DND-41 (cell line): ENCODE data around the gene RSAD2.

Source experiments
- ATAC-seq: fragments of 200-7000 bp; cut with Tn5 transposase; 3 replicates; pipeline ENCODE4 v1.9.1; 2021; ENCODE audit warnings: low read depth; ENCODE audit not compliant: insufficient read depth
- DNase-seq: peaks from one replicate; pipeline ENCODE4 v3.0.0-alpha.2; 2020
- H2AFZ ChIP-seq: 2 replicates; pipeline ENCODE4 v1.6.0; 2012; ENCODE audit warnings: low read depth, low read length
- H3K27ac ChIP-seq: 2 replicates; pipeline ENCODE4 v1.5.1; 2012; ENCODE audit warnings: low read length, inconsistent platforms
- H3K27me3 ChIP-seq: fragments of 200-600 bp; sonication (generic); 2 replicates; pipeline ENCODE4 v1.6.0; 2012; ENCODE audit warnings: low read length, mild to moderate bottlenecking, inconsistent platforms; ENCODE audit not compliant: insufficient read depth, poor library complexity
- H3K36me3 ChIP-seq: 2 replicates; pipeline ENCODE4 v1.5.1; 2012; ENCODE audit warnings: low read length, inconsistent platforms; ENCODE audit not compliant: insufficient read depth
- H3K4me1 ChIP-seq: 2 replicates; pipeline ENCODE4 v1.5.1; 2012; ENCODE audit warnings: mild to moderate bottlenecking, low read length; ENCODE audit not compliant: insufficient read depth
- H3K4me2 ChIP-seq: 2 replicates; pipeline ENCODE4 v1.6.0; 2012; ENCODE audit warnings: mild to moderate bottlenecking, moderate library complexity, low read length, inconsistent platforms; ENCODE audit not compliant: insufficient read depth
- H3K4me3 ChIP-seq, 2 experiments: fragments of 200-600 bp in 1 of 2; shearing (Covaris generic) in 1 of 2; 2 replicates each; pipeline ENCODE4 v1.5.1; 2012 to 2016; ENCODE audit warnings: inconsistent platforms in 2 of 2, low read length in 2 of 2, mild to moderate bottlenecking in 2 of 2, low read depth in 1 of 2, moderate library complexity in 1 of 2
- H3K79me2 ChIP-seq: 2 replicates; pipeline ENCODE4 v1.6.0; 2012; ENCODE audit warnings: low read length, inconsistent platforms; ENCODE audit not compliant: insufficient read depth
- H3K9ac ChIP-seq: 2 replicates; pipeline ENCODE4 v1.6.0; 2012; ENCODE audit warnings: low read depth, mild to moderate bottlenecking, inconsistent platforms, low read length, moderate library complexity
- H3K9me3 ChIP-seq: 2 replicates; pipeline ENCODE4 v1.5.1; 2012; ENCODE audit warnings: low read length, moderate library complexity, mild to moderate bottlenecking, inconsistent platforms; ENCODE audit not compliant: insufficient read depth, severe bottlenecking
- H4K20me1 ChIP-seq: 2 replicates; pipeline ENCODE4 v1.6.0; 2012; ENCODE audit warnings: low read length; ENCODE audit not compliant: insufficient read depth
- EZH2 ChIP-seq: IDR thresholded peaks from 3 replicates; pipeline ENCODE4 v1.6.1; 2012; ENCODE audit warnings: borderline replicate concordance, low read depth, mild to moderate bottlenecking, moderate library complexity, low read length, inconsistent platforms; ENCODE audit not compliant: severe bottlenecking
- TF ChIP-seq, protein P1 (sequence below): IDR thresholded peaks from 2 replicates; pipeline ENCODE4 v1.5.1; 2012; ENCODE audit warnings: borderline replicate concordance, low read length, moderate library complexity, mild to moderate bottlenecking; ENCODE audit not compliant: poor library complexity, severe bottlenecking; ENCODE audit errors: extremely low read depth

RSAD2 gene

DNA sequence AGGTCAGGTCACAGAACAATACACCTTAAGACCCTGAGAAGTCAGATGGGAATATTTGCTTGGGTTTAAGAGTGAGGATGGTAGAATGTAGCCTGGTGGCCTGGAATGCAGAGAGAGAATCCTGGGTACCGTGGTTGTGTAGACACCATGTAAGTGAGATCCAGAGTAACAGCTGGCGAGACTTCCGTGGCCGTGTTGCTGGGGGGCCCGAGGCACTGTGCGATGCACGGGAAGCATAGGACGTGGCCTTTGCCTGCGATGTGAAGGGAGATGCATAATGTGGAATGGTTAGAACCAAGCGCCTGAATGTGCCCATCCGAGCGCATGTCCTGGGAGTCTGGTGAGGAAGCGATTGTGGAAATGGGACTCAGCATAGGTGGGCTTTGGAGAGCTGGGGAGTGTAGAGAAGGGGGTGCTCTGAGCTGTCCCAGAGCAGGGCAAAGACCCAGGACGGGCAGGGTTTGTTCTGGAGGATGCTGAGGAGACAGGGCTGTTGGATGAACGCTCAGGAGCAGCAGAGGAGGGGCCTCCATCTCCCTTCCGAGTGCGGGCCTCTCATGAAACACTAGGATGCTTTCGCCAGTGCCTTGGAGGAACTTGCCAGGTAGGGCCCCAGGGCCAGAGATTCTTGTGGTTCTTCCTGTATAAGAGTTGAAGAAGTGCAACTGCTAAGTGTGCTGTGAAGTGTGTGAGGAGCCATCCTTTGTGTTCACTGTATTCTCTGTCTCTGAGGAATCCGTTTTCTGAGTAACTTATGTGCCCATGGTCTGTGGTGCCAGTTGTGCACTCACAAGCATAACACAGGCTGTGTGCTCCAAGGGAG, 46.7 kb downstream of the RSAD2 start:
- 0 out of 2 replicates have a peak overlapping the region, but pooled peaks have one; percentile 8 for H3K9ac ChIP-seq
- peaks cover 100% of the 10 kb centered on the region for H3K79me2 ChIP-seq
- H3K9me3 ChIP-seq: no peaks in the 10 kb centered on the region
- peak overlapping the region; percentile 42 for H3K27ac ChIP-seq
- no peaks in the 10 kb centered on the region for H3K27me3 ChIP-seq
- H4K20me1 ChIP-seq: peaks cover 92% of the 10 kb centered on the region
- peaks cover 97% of the 10 kb centered on the region for H3K4me1 ChIP-seq
- H2AFZ ChIP-seq: no peak overlapping the region
- peaks cover 82% of the 10 kb centered on the region for H3K36me3 ChIP-seq
- DNase-seq: no peak
- H3K4me2 ChIP-seq: peak overlapping the region; percentile 39; the same call in 1 of the 2 replicates
- 0 out of 4 replicates have a peak overlapping the region, but pooled peaks of 1 of the 2 experiments have one; percentile 5 for H3K4me3 ChIP-seq
- ATAC-seq: peak; percentile 18; the same call in 1 of the 3 replicates
- TF ChIP-seq, protein P1, sequence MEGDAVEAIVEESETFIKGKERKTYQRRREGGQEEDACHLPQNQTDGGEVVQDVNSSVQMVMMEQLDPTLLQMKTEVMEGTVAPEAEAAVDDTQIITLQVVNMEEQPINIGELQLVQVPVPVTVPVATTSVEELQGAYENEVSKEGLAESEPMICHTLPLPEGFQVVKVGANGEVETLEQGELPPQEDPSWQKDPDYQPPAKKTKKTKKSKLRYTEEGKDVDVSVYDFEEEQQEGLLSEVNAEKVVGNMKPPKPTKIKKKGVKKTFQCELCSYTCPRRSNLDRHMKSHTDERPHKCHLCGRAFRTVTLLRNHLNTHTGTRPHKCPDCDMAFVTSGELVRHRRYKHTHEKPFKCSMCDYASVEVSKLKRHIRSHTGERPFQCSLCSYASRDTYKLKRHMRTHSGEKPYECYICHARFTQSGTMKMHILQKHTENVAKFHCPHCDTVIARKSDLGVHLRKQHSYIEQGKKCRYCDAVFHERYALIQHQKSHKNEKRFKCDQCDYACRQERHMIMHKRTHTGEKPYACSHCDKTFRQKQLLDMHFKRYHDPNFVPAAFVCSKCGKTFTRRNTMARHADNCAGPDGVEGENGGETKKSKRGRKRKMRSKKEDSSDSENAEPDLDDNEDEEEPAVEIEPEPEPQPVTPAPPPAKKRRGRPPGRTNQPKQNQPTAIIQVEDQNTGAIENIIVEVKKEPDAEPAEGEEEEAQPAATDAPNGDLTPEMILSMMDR: no peak
- TF ChIP-seq EZH2: no peak

DNA sequence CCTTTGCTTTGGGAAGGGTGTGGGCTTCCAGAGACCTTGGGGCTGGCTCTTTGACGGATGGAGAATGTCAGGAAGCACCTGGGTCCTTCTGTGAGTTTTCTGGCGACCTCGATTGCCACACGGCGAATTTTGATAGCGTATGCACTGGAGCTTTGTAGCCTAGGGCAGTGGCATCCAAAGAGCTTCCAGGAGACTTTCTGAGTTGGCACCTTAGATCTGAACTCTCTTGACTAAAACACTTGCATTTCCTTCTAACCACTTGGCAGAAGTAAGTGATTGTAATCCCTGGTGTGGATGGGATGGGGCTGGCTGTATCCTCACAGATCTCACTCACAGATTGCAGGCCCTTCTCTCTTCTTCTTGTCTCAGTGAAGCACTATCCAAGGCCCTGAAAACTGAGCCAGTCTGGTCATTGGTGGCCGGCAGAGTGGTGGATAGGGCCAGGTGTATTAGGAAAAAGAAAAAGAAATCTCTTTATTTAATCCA, 47.4 kb downstream of the RSAD2 start:
- DNase-seq (no peak), ATAC-seq (peak; percentile 8; the same call in 1 of the 3 replicates)
- peak overlapping the region; percentile 12; the same call in 1 of the 2 replicates for H3K4me2 ChIP-seq
- peak overlapping the region; percentile 50 for H3K27ac ChIP-seq
- H3K9me3 ChIP-seq: no peaks in the 10 kb centered on the region
- H2AFZ ChIP-seq: no peak overlapping the region
- H3K79me2 ChIP-seq: peaks cover 100% of the 10 kb centered on the region
- TF ChIP-seq, protein P1: no peak
- TF ChIP-seq EZH2: no peak
- H3K4me3 ChIP-seq: no peak overlapping the region
- no peak overlapping the region for H3K9ac ChIP-seq
- peaks cover 95% of the 10 kb centered on the region for H3K4me1 ChIP-seq
- H3K36me3 ChIP-seq: peaks cover 75% of the 10 kb centered on the region
- no peaks in the 10 kb centered on the region for H3K27me3 ChIP-seq
- H4K20me1 ChIP-seq: peaks cover 89% of the 10 kb centered on the region

DNA sequence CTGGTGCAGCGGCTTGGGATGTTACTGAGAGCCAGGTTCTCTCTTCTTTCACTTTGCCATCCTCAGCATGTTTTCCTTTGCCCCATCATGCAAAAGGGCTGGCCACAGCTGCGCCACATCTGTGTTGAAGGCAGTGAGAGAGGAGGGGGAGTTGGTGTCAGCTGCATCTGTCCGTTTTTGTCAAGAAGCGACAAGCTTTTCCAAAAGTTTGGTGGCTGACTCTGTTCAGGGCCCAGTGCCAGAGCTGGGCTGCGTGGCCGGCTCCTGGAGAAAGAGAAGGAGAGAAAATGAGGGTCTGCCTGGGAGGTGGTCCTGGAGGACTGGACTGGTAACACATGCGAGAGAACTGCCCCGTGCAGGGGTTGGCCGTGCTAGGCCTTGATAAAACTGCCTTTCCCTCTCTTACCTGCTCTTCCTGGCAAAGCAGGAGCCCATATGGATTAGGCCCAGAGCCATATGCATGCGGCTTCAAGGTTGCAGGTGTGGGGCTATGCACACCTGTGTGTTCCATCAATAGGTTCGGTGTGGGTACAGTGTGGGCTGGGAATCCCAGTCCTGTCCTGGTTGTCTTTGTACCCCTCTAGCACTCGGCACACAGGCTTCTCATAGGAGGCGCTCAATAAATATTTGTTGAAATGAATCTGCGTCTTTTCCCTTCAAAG, 48.6 kb downstream of the RSAD2 start:
- DNase-seq: no peak
- Histone ChIP-seq H3K4me2 (peak overlapping the region; percentile 24; the same call in 1 of the 2 replicates), H3K9ac (no peak overlapping the region)

More for the DNA sequence above, 48.6 kb downstream of the RSAD2 start:
- H3K27me3 ChIP-seq: no peaks in the 10 kb centered on the region
- H3K27ac ChIP-seq: peak overlapping the region; percentile 50
- H3K4me3 ChIP-seq: no peak overlapping the region
- H3K79me2 ChIP-seq: peaks cover 100% of the 10 kb centered on the region
- peaks cover 84% of the 10 kb centered on the region for H4K20me1 ChIP-seq
- TF ChIP-seq, protein P1: no peak
- no peak for TF ChIP-seq EZH2
- no peak overlapping the region for H2AFZ ChIP-seq
- no peaks in the 10 kb centered on the region for H3K9me3 ChIP-seq
- peaks cover 70% of the 10 kb centered on the region for H3K36me3 ChIP-seq
- no peak for ATAC-seq
- peaks cover 83% of the 10 kb centered on the region for H3K4me1 ChIP-seq
